ENCODE results near the gene JARID2. TPM values are rescaled to one million over a fixed set of nuclear protein-coding genes. Genes with fewer than 3 reads are reported as not detected.

The JARID2 gene
- total RNA-seq, 1 experiment from 2014 or later = 21.0 TPM

- H3K27ac Mint-ChIP-seq (ENCODE audit: low read depth, unreplicated experiment) = no peak overlapping the region
- H3K4me3 Mint-ChIP-seq (ENCODE audit: unreplicated experiment) = no peak overlapping the region
- BruUV-seq (replicated peaks) = no TSS peak
- H3K27me3 Mint-ChIP-seq (ENCODE audit: insufficient read depth, unreplicated experiment) = no peaks in the 10 kb centered on the region
- intact Hi-C loops (cut with micrococcal nuclease) = no loop called here
- no peaks in the 10 kb centered on the region for H3K36me3 Mint-ChIP-seq (ENCODE audit: insufficient read depth, unreplicated experiment)
- H3K9me3 Mint-ChIP-seq (ENCODE audit: unreplicated experiment) = no peaks in the 10 kb centered on the region
- ChIA-PET POLR2A (no interaction called here), CTCF (no interaction called here)
- TF ChIP-seq, protein P1, sequence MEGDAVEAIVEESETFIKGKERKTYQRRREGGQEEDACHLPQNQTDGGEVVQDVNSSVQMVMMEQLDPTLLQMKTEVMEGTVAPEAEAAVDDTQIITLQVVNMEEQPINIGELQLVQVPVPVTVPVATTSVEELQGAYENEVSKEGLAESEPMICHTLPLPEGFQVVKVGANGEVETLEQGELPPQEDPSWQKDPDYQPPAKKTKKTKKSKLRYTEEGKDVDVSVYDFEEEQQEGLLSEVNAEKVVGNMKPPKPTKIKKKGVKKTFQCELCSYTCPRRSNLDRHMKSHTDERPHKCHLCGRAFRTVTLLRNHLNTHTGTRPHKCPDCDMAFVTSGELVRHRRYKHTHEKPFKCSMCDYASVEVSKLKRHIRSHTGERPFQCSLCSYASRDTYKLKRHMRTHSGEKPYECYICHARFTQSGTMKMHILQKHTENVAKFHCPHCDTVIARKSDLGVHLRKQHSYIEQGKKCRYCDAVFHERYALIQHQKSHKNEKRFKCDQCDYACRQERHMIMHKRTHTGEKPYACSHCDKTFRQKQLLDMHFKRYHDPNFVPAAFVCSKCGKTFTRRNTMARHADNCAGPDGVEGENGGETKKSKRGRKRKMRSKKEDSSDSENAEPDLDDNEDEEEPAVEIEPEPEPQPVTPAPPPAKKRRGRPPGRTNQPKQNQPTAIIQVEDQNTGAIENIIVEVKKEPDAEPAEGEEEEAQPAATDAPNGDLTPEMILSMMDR (IDR thresholded peaks at IDR 0.05; ENCODE audit: unreplicated experiment) = no peak
- no peaks in the 10 kb centered on the region for H3K4me1 Mint-ChIP-seq (ENCODE audit: insufficient read depth, unreplicated experiment)
- no peak for DNase-seq (ENCODE audit: unreplicated experiment)
Measured at GRCh38 chr6:15207923-15208322, 37.9 kb upstream of the JARID2 start.

- intact Hi-C loops (cut with micrococcal nuclease) = no loop called here
- ChIA-PET POLR2A (no interaction called here), CTCF (no interaction called here)
- TF ChIP-seq, protein P1 (IDR thresholded peaks at IDR 0.05; ENCODE audit: unreplicated experiment) = no peak
- Mint-ChIP-seq H3K4me1 (ENCODE audit: insufficient read depth, unreplicated experiment) (no peaks in the 10 kb centered on the region), H3K36me3 (ENCODE audit: insufficient read depth, unreplicated experiment) (no peaks in the 10 kb centered on the region), H3K9me3 (ENCODE audit: unreplicated experiment) (no peaks in the 10 kb centered on the region), H3K4me3 (ENCODE audit: unreplicated experiment) (no peak overlapping the region), H3K27ac (ENCODE audit: low read depth, unreplicated experiment) (no peak overlapping the region), H3K27me3 (ENCODE audit: insufficient read depth, unreplicated experiment) (no peaks in the 10 kb centered on the region)
- no peak for DNase-seq (ENCODE audit: unreplicated experiment)
- no TSS peak for BruUV-seq (replicated peaks)
Measured at GRCh38 chr6:15213838-15214400, 31.9 kb upstream of the JARID2 start.

GRCh38 chr6:15218401-15218800 is 27.5 kb upstream of the JARID2 start:
- Mint-ChIP-seq H3K27me3 (ENCODE audit: insufficient read depth, unreplicated experiment) (no peaks in the 10 kb centered on the region), H3K36me3 (ENCODE audit: insufficient read depth, unreplicated experiment) (no peaks in the 10 kb centered on the region), H3K4me1 (ENCODE audit: insufficient read depth, unreplicated experiment) (no peaks in the 10 kb centered on the region), H3K4me3 (ENCODE audit: unreplicated experiment) (no peak overlapping the region), H3K9me3 (ENCODE audit: unreplicated experiment) (no peaks in the 10 kb centered on the region), H3K27ac (ENCODE audit: low read depth, unreplicated experiment) (no peak overlapping the region)
- no TSS peak for BruUV-seq (replicated peaks)
- TF ChIP-seq, protein P1 (IDR thresholded peaks at IDR 0.05; ENCODE audit: unreplicated experiment) = no peak
- DNase-seq (ENCODE audit: unreplicated experiment) = no peak
- ChIA-PET POLR2A (no interaction called here), CTCF (no interaction called here)
- intact Hi-C loops (cut with micrococcal nuclease) = no loop called here

- intact Hi-C loops (cut with micrococcal nuclease) = no loop called here
- no TSS peak for BruUV-seq (replicated peaks)
- CTCF ChIA-PET = interaction anchor here (0.6 to 0.7 kb wide), 3 partner anchors 9 to 1173 kb away, joined by 3 read pairs; no protein-coding TSS in a partner anchor
- Mint-ChIP-seq H3K27me3 (ENCODE audit: insufficient read depth, unreplicated experiment) (no peaks in the 10 kb centered on the region), H3K4me3 (ENCODE audit: unreplicated experiment) (no peak overlapping the region), H3K9me3 (ENCODE audit: unreplicated experiment) (no peaks in the 10 kb centered on the region), H3K4me1 (ENCODE audit: insufficient read depth, unreplicated experiment) (no peaks in the 10 kb centered on the region), H3K36me3 (ENCODE audit: insufficient read depth, unreplicated experiment) (no peaks in the 10 kb centered on the region), H3K27ac (ENCODE audit: low read depth, unreplicated experiment) (no peak overlapping the region)
- no peak for DNase-seq (ENCODE audit: unreplicated experiment)
- TF ChIP-seq, protein P1 (IDR thresholded peaks at IDR 0.05; ENCODE audit: unreplicated experiment) = no peak
- POLR2A ChIA-PET = no interaction called here
Measured at GRCh38 chr6:15220062-15220461, 25.8 kb upstream of the JARID2 start.
